Measurements from ENCODE around the gene RAPGEF1. TPM values are rescaled to one million over a fixed set of nuclear protein-coding genes. Genes with fewer than 3 reads are reported as not detected.

RAPGEF1 gene
- total and polyA plus RNA-seq, 7 donors: 14.4 to 58.2 (median 45.3) TPM

DNA sequence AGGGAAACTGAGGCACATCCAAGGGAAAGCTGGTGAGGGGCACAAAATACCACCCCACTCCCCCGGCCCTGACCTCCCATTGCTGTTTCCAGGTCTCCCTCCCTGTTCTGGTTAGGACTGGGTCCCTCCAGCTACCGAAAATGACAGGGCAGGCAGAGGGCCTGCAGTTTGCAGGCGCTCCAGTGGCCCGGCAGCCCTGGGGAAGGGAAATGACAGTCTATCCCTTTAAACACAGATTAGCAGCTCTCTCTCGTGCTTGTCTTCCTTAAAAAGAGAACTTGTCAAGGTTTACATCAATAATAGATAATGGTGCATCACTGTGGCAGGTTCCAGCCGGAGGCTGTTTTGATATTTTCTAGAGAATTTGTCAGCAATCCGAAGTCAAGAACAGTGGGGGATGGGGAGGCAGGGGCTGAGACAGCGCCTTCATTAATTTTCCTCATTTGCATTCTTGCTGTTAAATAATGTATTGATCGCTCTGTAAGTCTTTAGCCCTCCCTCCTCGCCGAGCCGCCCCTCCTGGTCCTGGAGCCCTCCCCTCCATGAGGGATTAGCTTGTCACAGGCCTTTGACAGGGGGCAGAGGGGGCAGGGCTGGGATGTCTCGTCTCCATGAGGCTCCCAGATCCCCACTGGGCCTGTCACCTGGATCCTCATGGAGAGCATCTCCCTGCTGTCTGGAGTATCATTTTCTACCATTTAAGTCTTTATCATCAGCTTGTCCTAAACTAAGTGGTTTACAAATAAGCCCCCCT is 45.0 kb upstream of the RAPGEF1 start:
- intact Hi-C loops (cut with DNase I): no loop called here
- no peak for DNase-seq
- H3K9me3 ChIP-seq: peaks cover 0 to 2% (median under 1%) of the 10 kb centered on the region in 4 donors
- no peaks in the 10 kb centered on the region for H3K36me3 ChIP-seq
- no peaks in the 10 kb centered on the region for H3K4me1 ChIP-seq
- H3K4me3 ChIP-seq: no peak overlapping the region
- no peak for TF ChIP-seq POLR2AphosphoS5 (IDR thresholded peaks at IDR 0.05)
- no peak for TF ChIP-seq EP300 (IDR thresholded peaks at IDR 0.05)
- TF ChIP-seq POLR2A (IDR thresholded peaks at IDR 0.05): no peak
- TF ChIP-seq, protein P1, sequence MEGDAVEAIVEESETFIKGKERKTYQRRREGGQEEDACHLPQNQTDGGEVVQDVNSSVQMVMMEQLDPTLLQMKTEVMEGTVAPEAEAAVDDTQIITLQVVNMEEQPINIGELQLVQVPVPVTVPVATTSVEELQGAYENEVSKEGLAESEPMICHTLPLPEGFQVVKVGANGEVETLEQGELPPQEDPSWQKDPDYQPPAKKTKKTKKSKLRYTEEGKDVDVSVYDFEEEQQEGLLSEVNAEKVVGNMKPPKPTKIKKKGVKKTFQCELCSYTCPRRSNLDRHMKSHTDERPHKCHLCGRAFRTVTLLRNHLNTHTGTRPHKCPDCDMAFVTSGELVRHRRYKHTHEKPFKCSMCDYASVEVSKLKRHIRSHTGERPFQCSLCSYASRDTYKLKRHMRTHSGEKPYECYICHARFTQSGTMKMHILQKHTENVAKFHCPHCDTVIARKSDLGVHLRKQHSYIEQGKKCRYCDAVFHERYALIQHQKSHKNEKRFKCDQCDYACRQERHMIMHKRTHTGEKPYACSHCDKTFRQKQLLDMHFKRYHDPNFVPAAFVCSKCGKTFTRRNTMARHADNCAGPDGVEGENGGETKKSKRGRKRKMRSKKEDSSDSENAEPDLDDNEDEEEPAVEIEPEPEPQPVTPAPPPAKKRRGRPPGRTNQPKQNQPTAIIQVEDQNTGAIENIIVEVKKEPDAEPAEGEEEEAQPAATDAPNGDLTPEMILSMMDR (IDR thresholded peaks at IDR 0.05): no peak
- no peak overlapping the region for H3K27ac ChIP-seq
- 68 to 73% methylated on average over 13 of the region's 13 CpGs for WGBS, 2 donors
- H3K27me3 ChIP-seq: peaks cover 0 to 49% (median 11%) of the 10 kb centered on the region in 3 donors

GRCh38 chr9:131781069-131781468 is 41.2 kb upstream of the RAPGEF1 start:
- no peak for DNase-seq
- peaks cover 0 to 2% (median under 1%) of the 10 kb centered on the region in 4 donors for H3K9me3 ChIP-seq
- no peaks in the 10 kb centered on the region for H3K4me1 ChIP-seq
- no peak for TF ChIP-seq EP300 (IDR thresholded peaks at IDR 0.05)
- no peak for TF ChIP-seq POLR2A (IDR thresholded peaks at IDR 0.05)
- TF ChIP-seq, protein P1 (IDR thresholded peaks at IDR 0.05): no peak
- no peak for TF ChIP-seq POLR2AphosphoS5 (IDR thresholded peaks at IDR 0.05)
- no peak overlapping the region for H3K4me3 ChIP-seq
- intact Hi-C loops (cut with DNase I): no loop called here
- WGBS, 2 donors: 44 to 63% methylated on average over 3 of the region's 3 CpGs
- no peak overlapping the region for H3K27ac ChIP-seq
- H3K27me3 ChIP-seq: peaks cover 0 to 22% (median 0%) of the 10 kb centered on the region in 3 donors
- no peaks in the 10 kb centered on the region for H3K36me3 ChIP-seq

- no peaks in the 10 kb centered on the region for H3K9me3 ChIP-seq
- WGBS, 2 donors: 18 to 23% methylated on average over 7 of the region's 7 CpGs
- H3K4me1 ChIP-seq: no peaks in the 10 kb centered on the region
- DNase-seq: no peak
- H3K27me3 ChIP-seq: peaks cover 0 to 11% (median 0%) of the 10 kb centered on the region in 3 donors
- intact Hi-C loops (cut with DNase I): no loop called here
- H3K27ac ChIP-seq: no peak overlapping the region
- no peaks in the 10 kb centered on the region for H3K36me3 ChIP-seq
- no peak overlapping the region for H3K4me3 ChIP-seq
- TF ChIP-seq, protein P1 (IDR thresholded peaks at IDR 0.05): no peak
- TF ChIP-seq EP300 (IDR thresholded peaks at IDR 0.05) (no peak), POLR2A (IDR thresholded peaks at IDR 0.05) (no peak)
These were observed 36.6 kb upstream of the RAPGEF1 start for GRCh38 chr9:131776473-131776872.

DNA sequence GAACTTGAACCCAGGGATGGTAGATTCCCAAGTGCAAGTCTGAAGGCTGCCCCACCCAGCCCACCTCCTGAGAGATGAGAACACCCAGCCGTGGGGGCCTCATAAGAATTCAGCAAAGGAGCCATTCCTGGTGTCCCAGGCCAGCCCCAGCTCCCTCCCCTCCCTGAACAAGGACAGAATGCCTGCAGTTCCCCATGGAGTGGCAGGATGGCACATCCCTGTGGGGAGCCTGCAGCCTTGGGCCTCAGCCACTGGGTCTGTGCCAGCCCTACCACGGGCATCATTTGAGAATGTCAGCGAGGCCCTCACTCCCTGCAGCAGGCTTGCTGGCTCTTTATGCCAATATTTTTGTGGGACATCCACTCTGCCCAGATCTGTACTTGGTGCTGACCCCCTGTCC is 36.2 kb upstream of the RAPGEF1 start:
- intact Hi-C loops (cut with DNase I): no loop called here
- no peak for DNase-seq

More for the DNA sequence above, 36.2 kb upstream of the RAPGEF1 start:
- peaks cover 0 to 12% (median 0%) of the 10 kb centered on the region in 3 donors for H3K27me3 ChIP-seq
- no peaks in the 10 kb centered on the region for H3K9me3 ChIP-seq
- no peak overlapping the region for H3K27ac ChIP-seq
- H3K4me1 ChIP-seq: no peaks in the 10 kb centered on the region
- 37 to 51% methylated on average over 3 of the region's 3 CpGs for WGBS, 2 donors
- TF ChIP-seq POLR2AphosphoS5 (IDR thresholded peaks at IDR 0.05): no peak
- no peak for TF ChIP-seq POLR2A (IDR thresholded peaks at IDR 0.05)
- TF ChIP-seq, protein P1 (IDR thresholded peaks at IDR 0.05): no peak
- TF ChIP-seq EP300 (IDR thresholded peaks at IDR 0.05): no peak
- H3K4me3 ChIP-seq: no peak overlapping the region
- no peaks in the 10 kb centered on the region for H3K36me3 ChIP-seq

Data from sigmoid colon (tissue), 7 donors.